Keratinocyte (primary cell): ENCODE measurements around the gene TNP2.

Source experiments
- EZH2 ChIP-seq: IDR thresholded peaks from one replicate; pipeline ENCODE4 v1.6.1; 2012; ENCODE audit warnings: inconsistent platforms, mild to moderate bottlenecking, low read length, moderate library complexity
- TF ChIP-seq, protein P1 (sequence below), 3 experiments: IDR thresholded peaks in 1 of 3; conservative IDR thresholded peaks in 1 of 3; optimal IDR thresholded peaks in 1 of 3; 2 replicates in 2 of 3; 3 replicates in 1 of 3; pipeline versions ENCODE3 to v1.5.1; 2011; ENCODE audit warnings: low read length in 3 of 3, mild to moderate bottlenecking in 3 of 3, moderate library complexity in 2 of 3, control low read depth in 1 of 3, inconsistent platforms in 1 of 3; ENCODE audit not compliant: insufficient read depth in 2 of 3; ENCODE audit errors: extremely low read depth in 1 of 3

DNA sequence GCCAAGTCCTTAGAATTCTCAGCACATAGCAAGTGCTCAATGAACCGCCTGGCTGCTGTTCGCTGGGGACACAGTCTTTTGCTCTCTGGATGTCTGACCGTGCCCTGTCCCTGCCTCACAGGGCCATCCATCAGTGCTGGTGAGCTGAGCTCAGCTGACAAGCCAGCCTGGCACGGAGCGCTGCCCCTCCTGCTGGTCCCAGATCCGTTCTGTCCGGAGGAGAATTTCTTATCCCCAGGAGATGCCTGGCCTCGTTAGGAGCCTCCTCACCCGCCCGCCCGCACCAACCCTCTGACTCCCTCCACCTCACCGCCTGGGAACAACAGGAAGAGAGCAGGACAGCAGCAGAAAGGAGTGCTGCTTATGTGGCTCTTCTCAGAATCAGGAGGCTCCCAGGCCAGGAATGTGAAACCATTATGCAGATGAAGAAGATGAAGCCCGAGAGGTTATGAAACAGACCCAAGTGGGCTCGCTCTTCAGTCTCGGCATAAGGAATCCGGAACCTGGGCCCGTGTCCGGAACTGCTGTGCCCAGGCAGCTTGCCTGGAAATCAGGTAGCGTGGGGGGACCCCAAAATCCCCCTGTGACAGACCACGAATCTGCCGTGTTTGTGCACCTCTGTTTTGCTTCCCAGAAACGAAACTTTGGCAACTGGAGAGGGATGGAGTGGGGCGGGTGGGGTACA lies 47.3 kb upstream of the TNP2 start:
- TF ChIP-seq, protein P1, sequence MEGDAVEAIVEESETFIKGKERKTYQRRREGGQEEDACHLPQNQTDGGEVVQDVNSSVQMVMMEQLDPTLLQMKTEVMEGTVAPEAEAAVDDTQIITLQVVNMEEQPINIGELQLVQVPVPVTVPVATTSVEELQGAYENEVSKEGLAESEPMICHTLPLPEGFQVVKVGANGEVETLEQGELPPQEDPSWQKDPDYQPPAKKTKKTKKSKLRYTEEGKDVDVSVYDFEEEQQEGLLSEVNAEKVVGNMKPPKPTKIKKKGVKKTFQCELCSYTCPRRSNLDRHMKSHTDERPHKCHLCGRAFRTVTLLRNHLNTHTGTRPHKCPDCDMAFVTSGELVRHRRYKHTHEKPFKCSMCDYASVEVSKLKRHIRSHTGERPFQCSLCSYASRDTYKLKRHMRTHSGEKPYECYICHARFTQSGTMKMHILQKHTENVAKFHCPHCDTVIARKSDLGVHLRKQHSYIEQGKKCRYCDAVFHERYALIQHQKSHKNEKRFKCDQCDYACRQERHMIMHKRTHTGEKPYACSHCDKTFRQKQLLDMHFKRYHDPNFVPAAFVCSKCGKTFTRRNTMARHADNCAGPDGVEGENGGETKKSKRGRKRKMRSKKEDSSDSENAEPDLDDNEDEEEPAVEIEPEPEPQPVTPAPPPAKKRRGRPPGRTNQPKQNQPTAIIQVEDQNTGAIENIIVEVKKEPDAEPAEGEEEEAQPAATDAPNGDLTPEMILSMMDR (optimal IDR thresholded peaks at IDR 0.05 in 1 of 3, IDR thresholded peaks at IDR 0.05 in 1 of 3, conservative IDR thresholded peaks at IDR 0.05 in 1 of 3; ENCODE audit: extremely low read depth in 1 of 3, insufficient read depth in 2 of 3, low read length in 3 of 3): no peak
- no peak for TF ChIP-seq EZH2
